Panc1 (cell line): ENCODE results near the gene KCNA4. TPM values are rescaled to one million over a fixed set of nuclear protein-coding genes. Genes with fewer than 3 reads are reported as not detected.

ENCODE experiments used
- ATAC-seq: fragments of 200-7000 bp; cut with Tn5 transposase; 2 replicates; pipeline ENCODE4 v1.9.1; 2020; ENCODE audit warnings: mild to moderate bottlenecking, moderate library complexity
- BruUV-seq: library from RNA; stranded (reverse); fragments of 400-500 nt; replicated peaks from 2 replicates; lab custom pipeline; 2021; lab: Mats Ljungman, UMichigan
- CTCF ChIA-PET: fragments of 300-600 bp; sonication (Branson Sonifier 250); formaldehyde crosslinking; loops from one replicate; lab custom pipeline; 2022; ENCODE audit warnings: antibody characterized with exemption; lab: Charles Lee
- POLR2A ChIA-PET: fragments of 300-600 bp; sonication (Branson Sonifier 250); formaldehyde crosslinking; loops from one replicate; lab custom pipeline; 2022; ENCODE audit warnings: antibody characterized with exemption; lab: Charles Lee
- DNase-seq: peaks from one replicate; pipeline ENCODE4 v3.0.0-alpha.2; 2010; ENCODE audit warnings: low read depth, low spot score
- H3K27ac ChIP-seq: 2 replicates; pipeline ENCODE4 v1.5.1; 2011; ENCODE audit warnings: mild to moderate bottlenecking, low read length, inconsistent platforms
- H3K27me3 ChIP-seq: fragments of 200-500 bp; sonication (Bioruptor generic); 2 replicates; pipeline ENCODE4 v1.6.0; 2014; ENCODE audit warnings: low read length, inconsistent platforms; ENCODE audit not compliant: control insufficient read depth, insufficient read depth
- H3K36me3 ChIP-seq: fragments of 200-500 bp; sonication (Bioruptor generic); 2 replicates; pipeline ENCODE4 v1.5.1; 2014; ENCODE audit warnings: inconsistent platforms, mild to moderate bottlenecking, low read length, moderate library complexity; ENCODE audit not compliant: control insufficient read depth, insufficient read depth
- H3K4me1 ChIP-seq: 2 replicates; pipeline ENCODE4 v1.5.1; 2011; ENCODE audit warnings: inconsistent platforms, mild to moderate bottlenecking, low read length, moderate library complexity; ENCODE audit not compliant: control insufficient read depth, insufficient read depth
- H3K4me3 ChIP-seq, 2 experiments: 2 replicates each; pipeline ENCODE4 v1.5.1; 2011 to 2012; ENCODE audit warnings: low read depth in 2 of 2, low read length in 2 of 2, mild to moderate bottlenecking in 2 of 2, inconsistent platforms in 1 of 2, moderate library complexity in 1 of 2
- H3K9me3 ChIP-seq: fragments of 200-500 bp; sonication (Bioruptor generic); 2 replicates; pipeline ENCODE4 v1.5.1; 2014; ENCODE audit warnings: low read depth, mild to moderate bottlenecking, inconsistent platforms, low read length, moderate library complexity; ENCODE audit not compliant: control insufficient read depth, insufficient read depth
- POLR2AphosphoS5 ChIP-seq: IDR thresholded peaks from 2 replicates; pipeline ENCODE4 v1.6.1; 2012; ENCODE audit warnings: mild to moderate bottlenecking, low read depth, low read length, moderate library complexity
- SIN3A ChIP-seq: IDR thresholded peaks from 2 replicates; pipeline ENCODE4 v1.6.1; 2012; ENCODE audit warnings: low read depth, mild to moderate bottlenecking, low read length, moderate library complexity, borderline replicate concordance; ENCODE audit not compliant: insufficient read depth
- TCF7L2 ChIP-seq: IDR thresholded peaks from 2 replicates; pipeline ENCODE4 v1.6.1; 2011; ENCODE audit warnings: mild to moderate bottlenecking, low read depth, low read length, inconsistent platforms
- in situ Hi-C: cut with HindIII; loops from 2 replicates; pipeline ENCODE4 v1.10.0; 2016; ENCODE audit warnings: low sequenced_read_pairs, low pct_unique_long_range_greater_than_20kb
- intact Hi-C: fragments of 100-400 bp; cut with micrococcal nuclease; formaldehyde crosslinking; loops from one replicate; pipeline ENCODE4 v1.10.0; 2022; ENCODE audit not compliant: unreplicated experiment
- total RNA-seq: library from RNA; stranded (reverse); gene quantifications from one replicate; pipeline ENCODE4 v1.2.1, GENCODE V29; 2021; ENCODE audit not compliant: unreplicated experiment
- TF ChIP-seq, protein P1 (sequence below), 2 experiments: IDR thresholded peaks; 2 replicates each; pipeline ENCODE4 v1.6.1; 2011 to 2012; ENCODE audit warnings: low read depth in 2 of 2, control low read depth in 1 of 2, low read length in 1 of 2, mild to moderate bottlenecking in 1 of 2, moderate library complexity in 1 of 2; ENCODE audit not compliant: insufficient read depth in 1 of 2
- TF ChIP-seq, protein P2 (sequence below): fragments of 450-650 bp; IDR thresholded peaks from 2 replicates; pipeline ENCODE4 v1.5.1; 2017; ENCODE audit warnings: mild to moderate bottlenecking

The KCNA4 gene
- total RNA-seq, 1 experiment from 2014 or later = not detected

DNA sequence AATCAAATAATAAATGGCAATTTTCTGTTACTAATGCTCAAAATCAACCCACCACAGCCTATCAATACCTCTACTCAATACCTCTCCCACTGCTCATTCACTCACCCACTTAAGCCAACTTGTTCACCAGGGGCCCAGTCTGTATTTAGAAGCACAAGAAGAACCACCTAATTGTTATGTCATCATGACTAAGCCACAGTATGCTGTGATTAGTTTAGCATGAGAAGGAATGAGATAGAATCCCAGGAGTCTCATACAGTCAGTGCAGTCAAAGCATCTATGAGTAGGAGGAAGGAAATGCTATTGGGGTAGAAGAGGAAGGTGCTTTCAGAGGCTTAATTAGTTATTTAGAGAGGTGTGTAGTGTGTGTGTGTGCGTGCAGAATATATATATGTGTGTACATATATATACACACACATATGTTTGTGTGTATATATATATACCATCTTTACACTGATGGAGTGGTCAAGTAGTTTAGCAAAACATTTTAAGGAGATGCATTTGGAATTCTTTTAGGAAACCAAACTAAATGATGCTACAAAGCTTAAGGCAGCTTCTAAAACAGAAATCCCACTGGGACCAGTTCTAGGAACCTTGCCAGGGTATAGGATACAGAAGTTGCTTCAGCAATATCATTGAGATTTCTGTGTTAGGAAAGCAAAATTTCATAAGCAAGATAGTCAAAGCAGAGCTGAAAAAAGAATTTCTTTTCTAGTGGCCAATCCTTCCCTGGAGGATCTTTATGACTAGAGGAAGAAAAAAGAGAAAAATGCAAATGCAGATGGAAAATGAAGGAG lies 27.5 kb downstream of the KCNA4 start:
- in situ Hi-C loops (no loop called here), intact Hi-C loops (no loop called here)
- CTCF ChIA-PET = no interaction called here
- Histone ChIP-seq H3K4me1 (no peaks in the 10 kb centered on the region), H3K36me3 (no peaks in the 10 kb centered on the region), H3K27me3 (no peaks in the 10 kb centered on the region), H3K9me3 (0 out of 2 replicates have a peak, but pooled peaks cover 3% of the 10 kb centered on the region), H3K4me3 (no peak overlapping the region), H3K27ac (no peak overlapping the region)
- TF ChIP-seq, protein P1, sequence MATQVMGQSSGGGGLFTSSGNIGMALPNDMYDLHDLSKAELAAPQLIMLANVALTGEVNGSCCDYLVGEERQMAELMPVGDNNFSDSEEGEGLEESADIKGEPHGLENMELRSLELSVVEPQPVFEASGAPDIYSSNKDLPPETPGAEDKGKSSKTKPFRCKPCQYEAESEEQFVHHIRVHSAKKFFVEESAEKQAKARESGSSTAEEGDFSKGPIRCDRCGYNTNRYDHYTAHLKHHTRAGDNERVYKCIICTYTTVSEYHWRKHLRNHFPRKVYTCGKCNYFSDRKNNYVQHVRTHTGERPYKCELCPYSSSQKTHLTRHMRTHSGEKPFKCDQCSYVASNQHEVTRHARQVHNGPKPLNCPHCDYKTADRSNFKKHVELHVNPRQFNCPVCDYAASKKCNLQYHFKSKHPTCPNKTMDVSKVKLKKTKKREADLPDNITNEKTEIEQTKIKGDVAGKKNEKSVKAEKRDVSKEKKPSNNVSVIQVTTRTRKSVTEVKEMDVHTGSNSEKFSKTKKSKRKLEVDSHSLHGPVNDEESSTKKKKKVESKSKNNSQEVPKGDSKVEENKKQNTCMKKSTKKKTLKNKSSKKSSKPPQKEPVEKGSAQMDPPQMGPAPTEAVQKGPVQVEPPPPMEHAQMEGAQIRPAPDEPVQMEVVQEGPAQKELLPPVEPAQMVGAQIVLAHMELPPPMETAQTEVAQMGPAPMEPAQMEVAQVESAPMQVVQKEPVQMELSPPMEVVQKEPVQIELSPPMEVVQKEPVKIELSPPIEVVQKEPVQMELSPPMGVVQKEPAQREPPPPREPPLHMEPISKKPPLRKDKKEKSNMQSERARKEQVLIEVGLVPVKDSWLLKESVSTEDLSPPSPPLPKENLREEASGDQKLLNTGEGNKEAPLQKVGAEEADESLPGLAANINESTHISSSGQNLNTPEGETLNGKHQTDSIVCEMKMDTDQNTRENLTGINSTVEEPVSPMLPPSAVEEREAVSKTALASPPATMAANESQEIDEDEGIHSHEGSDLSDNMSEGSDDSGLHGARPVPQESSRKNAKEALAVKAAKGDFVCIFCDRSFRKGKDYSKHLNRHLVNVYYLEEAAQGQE (IDR thresholded peaks at IDR 0.05; ENCODE audit: insufficient read depth in 1 of 2, low read depth in 2 of 2, low read length in 1 of 2) = no peak
- TF ChIP-seq, protein P2, sequence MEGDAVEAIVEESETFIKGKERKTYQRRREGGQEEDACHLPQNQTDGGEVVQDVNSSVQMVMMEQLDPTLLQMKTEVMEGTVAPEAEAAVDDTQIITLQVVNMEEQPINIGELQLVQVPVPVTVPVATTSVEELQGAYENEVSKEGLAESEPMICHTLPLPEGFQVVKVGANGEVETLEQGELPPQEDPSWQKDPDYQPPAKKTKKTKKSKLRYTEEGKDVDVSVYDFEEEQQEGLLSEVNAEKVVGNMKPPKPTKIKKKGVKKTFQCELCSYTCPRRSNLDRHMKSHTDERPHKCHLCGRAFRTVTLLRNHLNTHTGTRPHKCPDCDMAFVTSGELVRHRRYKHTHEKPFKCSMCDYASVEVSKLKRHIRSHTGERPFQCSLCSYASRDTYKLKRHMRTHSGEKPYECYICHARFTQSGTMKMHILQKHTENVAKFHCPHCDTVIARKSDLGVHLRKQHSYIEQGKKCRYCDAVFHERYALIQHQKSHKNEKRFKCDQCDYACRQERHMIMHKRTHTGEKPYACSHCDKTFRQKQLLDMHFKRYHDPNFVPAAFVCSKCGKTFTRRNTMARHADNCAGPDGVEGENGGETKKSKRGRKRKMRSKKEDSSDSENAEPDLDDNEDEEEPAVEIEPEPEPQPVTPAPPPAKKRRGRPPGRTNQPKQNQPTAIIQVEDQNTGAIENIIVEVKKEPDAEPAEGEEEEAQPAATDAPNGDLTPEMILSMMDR = no peak
- TF ChIP-seq TCF7L2 = no peak
- TF ChIP-seq POLR2AphosphoS5 = no peak
- no peak for TF ChIP-seq SIN3A
- DNase-seq = no peak
- no peak for ATAC-seq
- POLR2A ChIA-PET = no interaction called here
- no TSS peak for BruUV-seq

DNA sequence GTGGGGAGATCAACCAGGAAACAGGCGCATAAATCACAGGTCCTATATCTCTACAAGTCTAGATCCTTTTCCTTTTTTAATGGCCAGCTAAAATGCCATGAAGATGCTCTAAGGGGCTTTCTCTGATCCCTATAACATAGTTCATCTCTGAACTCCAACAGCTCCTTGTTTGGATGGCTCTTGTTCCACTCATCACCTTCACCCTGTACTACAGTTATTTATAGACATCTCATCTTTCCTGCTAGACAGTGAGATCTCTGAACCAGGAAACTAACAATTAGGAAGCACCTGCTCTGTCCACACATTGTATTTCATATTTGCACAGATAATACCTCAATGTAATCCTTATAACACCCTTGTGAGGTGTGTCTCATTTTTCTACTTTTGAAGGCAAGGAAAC lies 31.6 kb downstream of the KCNA4 start:
- POLR2A ChIA-PET = no interaction called here
- BruUV-seq = no TSS peak
- H3K36me3 ChIP-seq = no peaks in the 10 kb centered on the region
- H3K4me3 ChIP-seq = no peak overlapping the region
- in situ Hi-C loops = no loop called here
- no peaks in the 10 kb centered on the region for H3K4me1 ChIP-seq
- TF ChIP-seq, protein P1 (IDR thresholded peaks at IDR 0.05; ENCODE audit: insufficient read depth in 1 of 2, low read depth in 2 of 2, low read length in 1 of 2) = no peak
- TF ChIP-seq SIN3A (no peak), POLR2AphosphoS5 (no peak), TCF7L2 (no peak)
- H3K9me3 ChIP-seq = no peaks in the 10 kb centered on the region
- H3K27me3 ChIP-seq = no peaks in the 10 kb centered on the region
- CTCF ChIA-PET = no interaction called here
- no peak overlapping the region for H3K27ac ChIP-seq
- no peak for ATAC-seq
- no peak for DNase-seq
- intact Hi-C loops = no loop called here
